NCI-H187 treated with DMSO at 0.1 percent for 48 hours (cell line): ENCODE measurements around the gene ADAMTS3.

ENCODE experiments used
- DNase-seq: peaks from one replicate; lab custom pipeline; 2025; lab: John Stamatoyannopoulos, UW

Gene ADAMTS3

DNA sequence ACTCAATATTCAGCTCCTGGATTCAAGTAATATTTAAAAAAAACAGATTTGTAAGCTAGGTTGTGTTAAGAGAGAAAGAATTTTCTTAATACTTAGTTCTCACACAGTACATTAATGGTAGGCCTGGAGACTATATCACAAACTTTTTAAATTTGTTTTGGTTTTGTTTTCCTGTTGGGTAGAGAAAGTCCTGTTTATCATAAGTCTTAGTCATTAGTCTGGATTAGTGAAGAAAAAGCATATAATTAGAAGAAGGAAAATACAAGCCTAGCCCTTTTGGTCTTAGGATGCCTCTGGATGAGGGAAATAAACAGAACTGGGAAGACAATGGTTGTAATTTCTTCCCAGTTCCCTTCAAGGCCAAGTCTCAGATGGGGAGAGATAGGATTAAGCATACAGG, 163.6 kb downstream of the ADAMTS3 start:
- DNase-seq = no peak

GRCh38 chr4:72397314-72397713, 171.7 kb downstream of the ADAMTS3 start:
- DNase-seq = no peak

DNA sequence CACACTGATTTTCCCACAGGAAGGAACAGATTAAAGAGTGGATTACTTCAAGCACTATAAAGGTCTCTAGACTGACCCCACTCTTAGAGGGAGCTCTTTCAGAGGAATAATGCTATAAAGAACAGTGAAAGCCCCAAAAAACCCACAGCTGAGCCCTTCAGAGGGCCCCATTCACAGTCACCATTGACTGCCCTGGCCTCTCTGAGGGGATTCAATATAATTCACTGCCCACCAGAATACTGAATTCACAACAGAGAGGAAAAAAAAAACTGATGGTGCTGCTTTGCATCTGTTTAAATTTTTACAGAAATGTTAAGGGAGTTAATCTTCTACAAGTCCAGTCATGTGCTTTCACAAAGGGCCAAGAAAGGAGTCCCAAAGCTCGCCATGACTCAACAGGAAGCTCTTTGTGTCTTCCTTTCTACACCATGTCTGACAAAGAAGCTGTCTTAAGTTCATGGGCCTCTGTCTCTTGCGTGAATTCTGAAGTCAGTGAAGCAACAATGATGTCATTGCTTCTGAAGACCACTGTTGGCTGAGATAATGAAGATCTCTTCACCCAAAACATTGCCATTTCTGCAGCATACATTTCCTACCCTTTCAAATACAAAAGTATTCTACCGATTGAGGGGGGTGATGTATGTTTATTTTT, 174.9 kb downstream of the ADAMTS3 start:
- no peak for DNase-seq

DNA sequence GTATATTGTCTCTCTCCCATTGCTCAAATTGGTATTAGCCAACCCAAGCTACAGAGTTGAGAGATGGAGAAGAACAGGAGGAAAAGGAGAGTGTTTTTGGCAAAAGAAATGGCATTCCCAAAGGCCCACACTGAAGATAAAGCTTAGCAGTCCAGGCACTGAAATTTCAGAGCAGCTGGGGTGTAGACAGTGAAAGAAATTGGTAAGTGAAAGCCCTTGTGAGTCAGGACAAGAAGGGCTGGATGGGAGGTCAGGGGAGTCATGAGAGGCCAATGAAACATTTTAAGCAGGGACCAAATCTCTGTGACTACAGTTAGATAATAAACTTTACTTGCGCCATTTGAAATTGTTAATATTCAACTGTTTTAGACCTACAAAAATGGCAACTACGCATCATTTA, 177.7 kb downstream of the ADAMTS3 start:
- no peak for DNase-seq

GRCh38 chr4:72390409-72390808, 178.6 kb downstream of the ADAMTS3 start:
- no peak for DNase-seq

GRCh38 chr4:72388521-72388920, 180.5 kb downstream of the ADAMTS3 start:
- DNase-seq = no peak

GRCh38 chr4:72387959-72388358, 181.1 kb downstream of the ADAMTS3 start:
- no peak for DNase-seq

DNA sequence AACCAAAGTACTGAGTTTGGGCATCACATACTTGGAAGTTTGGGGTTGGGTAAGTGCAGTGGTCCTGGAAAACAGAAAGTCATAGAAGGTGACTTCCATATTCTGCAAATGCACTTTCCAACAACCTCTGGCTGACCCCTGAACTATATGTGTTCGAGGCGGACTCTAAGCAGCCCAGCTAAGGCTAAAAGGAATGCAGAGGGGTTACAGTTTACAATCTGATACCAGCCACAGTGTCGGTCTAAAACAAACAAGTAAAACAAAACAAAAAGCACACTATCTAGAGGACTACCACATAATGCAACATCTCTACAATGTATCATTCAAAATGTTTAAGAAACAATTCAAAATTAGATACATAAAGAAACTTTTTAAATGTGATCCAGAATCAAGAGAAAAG, 185.6 kb downstream of the ADAMTS3 start:
- DNase-seq = no peak

- DNase-seq = no peak
Measured at GRCh38 chr4:72378901-72379300, 190.1 kb downstream of the ADAMTS3 start.

- no peak for DNase-seq
Measured at GRCh38 chr4:72377491-72378194, 191.4 kb downstream of the ADAMTS3 start.

DNA sequence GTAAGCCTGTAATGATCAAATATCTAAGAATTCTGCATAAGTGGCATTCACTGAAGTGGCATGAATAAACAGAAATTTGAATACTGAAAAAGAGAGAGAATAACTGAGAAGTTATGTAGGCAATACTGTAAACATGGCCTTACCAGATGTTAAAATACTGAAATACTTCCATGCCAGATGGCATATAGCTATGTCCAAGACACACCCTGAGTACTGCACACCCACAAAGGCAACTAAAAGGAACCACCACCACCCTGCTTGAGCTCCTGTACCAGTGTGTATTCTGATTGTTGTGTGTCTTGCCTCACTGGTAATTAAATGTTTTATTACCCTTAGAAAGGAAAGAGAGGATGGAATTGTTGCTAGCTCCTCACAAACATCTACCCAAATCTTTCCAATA, 192.1 kb downstream of the ADAMTS3 start:
- DNase-seq = no peak

- DNase-seq = no peak
Measured at GRCh38 chr4:72375073-72375736, 193.8 kb downstream of the ADAMTS3 start.

GRCh38 chr4:72374159-72374558, 194.9 kb downstream of the ADAMTS3 start:
- DNase-seq = no peak

DNA sequence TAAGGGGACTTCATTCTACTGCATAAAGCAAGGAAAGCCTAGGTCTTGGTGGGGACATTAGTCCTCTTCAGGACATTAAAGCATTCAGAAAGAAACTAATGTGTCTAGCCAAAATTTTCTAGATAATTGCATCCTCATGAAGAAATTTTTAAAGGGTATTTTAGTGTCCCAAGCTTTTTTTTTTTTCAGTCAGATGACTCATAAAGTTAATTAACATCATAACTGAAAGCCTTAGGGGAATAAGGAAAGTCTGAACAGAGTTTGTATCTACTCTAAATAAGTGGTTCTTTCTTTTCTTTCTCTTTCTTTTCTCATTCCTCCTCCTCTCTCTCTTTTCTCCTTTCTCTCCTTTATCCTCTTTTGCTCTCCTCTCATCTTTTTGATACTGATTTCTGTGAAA, 202.4 kb downstream of the ADAMTS3 start:
- no peak for DNase-seq

- no peak for DNase-seq
Measured at GRCh38 chr4:72365981-72366380, 203.0 kb downstream of the ADAMTS3 start.

DNA sequence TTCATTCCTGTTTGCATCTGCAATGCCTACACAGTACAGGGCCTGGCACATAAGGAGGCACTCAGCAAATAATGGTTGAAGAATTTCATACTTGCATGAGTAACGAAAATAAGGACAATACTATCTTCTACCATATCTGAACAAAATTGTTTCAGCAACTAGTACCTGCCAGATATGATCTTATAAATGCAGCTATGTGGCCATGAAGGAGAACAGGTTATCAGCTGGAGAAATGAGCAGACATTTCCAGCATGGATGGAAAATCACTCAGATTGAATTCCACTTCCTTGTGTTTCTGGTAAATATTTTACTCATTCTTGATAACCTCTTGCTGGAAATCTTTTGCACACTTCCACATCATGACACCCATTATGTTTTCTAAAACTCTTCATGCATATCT, 204.0 kb downstream of the ADAMTS3 start:
- DNase-seq = no peak

DNA sequence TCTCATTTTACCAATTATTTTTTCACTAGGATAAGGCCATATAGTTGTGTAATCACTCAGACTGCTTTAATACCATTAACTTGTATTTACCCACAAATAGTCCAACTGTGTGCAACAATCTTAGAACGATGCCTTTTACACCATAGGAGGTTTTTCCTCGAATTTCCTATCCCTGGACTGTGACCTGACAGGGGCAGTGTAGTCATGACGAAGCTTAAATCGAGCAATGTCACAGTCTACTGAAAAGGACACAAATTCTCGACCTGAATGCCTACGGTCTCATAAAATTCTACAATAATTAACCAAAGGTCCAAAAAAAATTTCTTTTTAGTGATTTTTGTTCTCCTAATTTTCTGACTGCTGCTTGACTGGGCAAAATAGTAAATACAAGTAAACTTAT, 208.9 kb downstream of the ADAMTS3 start:
- DNase-seq = no peak

DNA sequence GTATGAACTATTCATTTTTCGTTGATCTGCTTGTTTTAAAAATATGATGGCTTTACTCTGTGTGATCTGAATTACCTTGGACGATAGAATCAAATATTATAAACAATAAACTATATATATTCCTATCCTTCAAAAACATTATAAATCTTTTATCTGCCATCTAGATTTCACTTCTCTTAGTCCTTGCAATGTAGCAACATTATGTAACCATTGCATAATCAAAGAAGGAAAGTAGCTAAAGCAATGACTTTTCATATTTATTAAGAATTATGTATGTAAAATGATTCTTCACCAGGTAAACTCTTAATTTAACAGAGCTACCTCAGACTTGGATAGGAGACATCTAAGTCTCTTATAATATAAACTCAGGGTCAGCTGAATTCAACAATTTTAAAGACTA, 210.5 kb downstream of the ADAMTS3 start:
- no peak for DNase-seq

DNA sequence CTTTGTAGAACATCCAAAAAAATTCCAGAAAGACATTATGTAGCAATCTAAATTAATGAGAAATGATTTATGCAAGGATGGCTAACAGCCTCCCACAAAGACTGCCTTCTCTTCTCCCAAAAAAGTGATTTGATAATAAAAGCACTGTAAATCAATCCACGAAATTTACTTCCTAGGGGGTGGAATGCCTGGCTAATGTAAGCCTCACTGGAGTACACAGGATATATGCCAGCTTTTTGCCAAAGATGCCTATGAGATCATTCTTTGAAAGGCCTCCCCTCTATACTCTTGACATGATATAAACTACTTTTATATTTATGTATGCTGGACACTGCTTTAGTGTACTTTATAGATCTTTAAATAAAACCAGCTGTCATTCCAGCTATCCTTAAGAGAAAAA, 211.1 kb downstream of the ADAMTS3 start:
- no peak for DNase-seq

DNA sequence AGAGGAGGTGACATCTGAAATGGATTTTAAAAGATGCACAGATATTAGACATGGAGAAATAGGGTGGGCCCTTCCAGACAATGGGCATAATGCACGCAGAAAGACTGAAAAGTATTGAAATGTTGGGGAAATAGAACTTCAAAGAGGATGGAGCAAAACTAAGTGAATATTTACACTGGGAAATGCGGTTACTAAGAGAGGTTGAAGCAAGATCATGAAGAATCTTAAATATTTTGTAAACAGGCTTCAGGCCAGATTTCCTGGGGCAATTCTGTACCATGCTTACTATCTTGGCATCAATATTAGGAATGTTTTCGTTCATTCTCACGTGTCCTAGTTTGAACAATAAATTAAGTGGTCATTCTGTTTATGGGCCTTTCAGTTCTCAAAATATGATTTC, 216.3 kb downstream of the ADAMTS3 start:
- no peak for DNase-seq

DNA sequence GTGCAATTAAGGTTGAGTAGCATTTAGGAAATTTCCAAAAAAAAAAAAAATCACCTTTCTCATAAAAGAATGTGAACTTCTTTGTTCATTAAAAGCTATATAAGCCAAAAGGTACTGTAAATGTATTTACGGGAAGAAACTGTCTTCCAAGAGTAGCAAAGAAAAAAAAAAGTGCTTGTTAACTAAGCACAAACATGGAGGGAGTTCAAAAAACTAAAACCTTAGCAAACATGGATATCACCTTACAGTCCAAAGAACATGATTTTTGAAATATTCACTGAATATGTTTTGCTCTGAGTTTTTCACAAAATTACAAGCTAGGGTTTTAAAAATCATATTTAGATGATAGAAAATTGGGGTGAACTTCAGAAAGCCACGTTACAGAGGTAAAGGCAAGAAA, 217.5 kb downstream of the ADAMTS3 start:
- DNase-seq = no peak

GRCh38 chr4:72348701-72349100, 220.3 kb downstream of the ADAMTS3 start:
- DNase-seq = no peak

GRCh38 chr4:72344418-72344817, 224.6 kb downstream of the ADAMTS3 start:
- DNase-seq = no peak

GRCh38 chr4:72341432-72341820, 227.6 kb downstream of the ADAMTS3 start:
- DNase-seq = no peak
